ENCODE measurements around the gene CHD1. TPM values are rescaled to one million over a fixed set of nuclear protein-coding genes. Genes with fewer than 3 reads are reported as not detected.

CHD1 gene
- total RNA-seq, 1 donor from 2014 or later = 39.0 TPM

GRCh38 chr5:98909363-98909762, 19.4 kb downstream of the CHD1 start:
- no peak overlapping the region for H2AFZ ChIP-seq (ENCODE audit: low read depth, low read length)
- Mint-ChIP-seq H3K4me1 (ENCODE audit: low read depth, unreplicated experiment) (peaks cover 11% of the 10 kb centered on the region), H3K27me3 (ENCODE audit: low read depth, unreplicated experiment) (no peaks in the 10 kb centered on the region), H3K4me3 (ENCODE audit: unreplicated experiment) (no peak overlapping the region), H3K9me3 (ENCODE audit: unreplicated experiment) (no peaks in the 10 kb centered on the region), H3K27ac (ENCODE audit: unreplicated experiment) (no peak overlapping the region), H3K36me3 (ENCODE audit: low read depth, unreplicated experiment) (peaks cover 2% of the 10 kb centered on the region)
- TF ChIP-seq CTCF (IDR thresholded peaks at IDR 0.05; ENCODE audit: insufficient read depth, low read depth, low read length) = no peak
- no peak for TF ChIP-seq EZH2 (IDR thresholded peaks at IDR 0.05; ENCODE audit: insufficient read depth, low read length)
- peaks cover 1% of the 10 kb centered on the region for H3K36me3 ChIP-seq (ENCODE audit: insufficient read depth, low read length)
- DNase-seq (ENCODE audit: low read depth) (no peak), FAIRE-seq (no peak)
- peaks cover 93% of the 10 kb centered on the region for H3K79me2 ChIP-seq (ENCODE audit: insufficient read depth, low read length)
- H3K4me1 ChIP-seq (ENCODE audit: insufficient read depth, low read length) = peaks cover 8% of the 10 kb centered on the region
- no peaks in the 10 kb centered on the region for H3K9me3 ChIP-seq (ENCODE audit: insufficient read depth, low read depth, low read length)
- no peaks in the 10 kb centered on the region for H3K27me3 ChIP-seq (ENCODE audit: insufficient read depth, low read length)
- H3K27ac ChIP-seq (ENCODE audit: low read depth, low read length) = no peak overlapping the region
- H3K9ac ChIP-seq (ENCODE audit: low read length) = no peak overlapping the region
- H3K4me2 ChIP-seq (ENCODE audit: low read length) = no peak overlapping the region
- peaks cover 22% of the 10 kb centered on the region for H4K20me1 ChIP-seq (ENCODE audit: insufficient read depth, low read length)
- no peak overlapping the region for H3K4me3 ChIP-seq (ENCODE audit: insufficient read depth, low read depth, low read length)

- Mint-ChIP-seq H3K27ac (ENCODE audit: unreplicated experiment) (no peak overlapping the region), H3K4me1 (ENCODE audit: low read depth, unreplicated experiment) (peaks cover 14% of the 10 kb centered on the region), H3K4me3 (ENCODE audit: unreplicated experiment) (no peak overlapping the region), H3K36me3 (ENCODE audit: low read depth, unreplicated experiment) (peaks cover 2% of the 10 kb centered on the region), H3K9me3 (ENCODE audit: unreplicated experiment) (no peaks in the 10 kb centered on the region), H3K27me3 (ENCODE audit: low read depth, unreplicated experiment) (no peaks in the 10 kb centered on the region)
- Histone ChIP-seq H3K4me1 (ENCODE audit: insufficient read depth, low read length) (peaks cover 14% of the 10 kb centered on the region), H3K9me3 (ENCODE audit: insufficient read depth, low read depth, low read length) (no peaks in the 10 kb centered on the region), H4K20me1 (ENCODE audit: insufficient read depth, low read length) (peaks cover 14% of the 10 kb centered on the region), H3K4me2 (ENCODE audit: low read length) (no peak overlapping the region), H2AFZ (ENCODE audit: low read depth, low read length) (no peak overlapping the region), H3K79me2 (ENCODE audit: insufficient read depth, low read length) (peaks cover 93% of the 10 kb centered on the region), H3K27me3 (ENCODE audit: insufficient read depth, low read length) (no peaks in the 10 kb centered on the region), H3K4me3 (ENCODE audit: insufficient read depth, low read depth, low read length) (no peak overlapping the region), H3K27ac (ENCODE audit: low read depth, low read length) (no peak overlapping the region), H3K9ac (ENCODE audit: low read length) (no peak overlapping the region), H3K36me3 (ENCODE audit: insufficient read depth, low read length) (peaks cover 10% of the 10 kb centered on the region)
- no peak for FAIRE-seq
- TF ChIP-seq CTCF (IDR thresholded peaks at IDR 0.05; ENCODE audit: insufficient read depth, low read depth, low read length) = no peak
- no peak for TF ChIP-seq EZH2 (IDR thresholded peaks at IDR 0.05; ENCODE audit: insufficient read depth, low read length)
- no peak for DNase-seq (ENCODE audit: low read depth)
These were observed 20.9 kb downstream of the CHD1 start for GRCh38 chr5:98907951-98908350.

- Mint-ChIP-seq H3K27me3 (ENCODE audit: low read depth, unreplicated experiment) (no peaks in the 10 kb centered on the region), H3K36me3 (ENCODE audit: low read depth, unreplicated experiment) (peaks cover 2% of the 10 kb centered on the region), H3K4me1 (ENCODE audit: low read depth, unreplicated experiment) (peaks cover 19% of the 10 kb centered on the region), H3K4me3 (ENCODE audit: unreplicated experiment) (no peak overlapping the region), H3K9me3 (ENCODE audit: unreplicated experiment) (no peaks in the 10 kb centered on the region), H3K27ac (ENCODE audit: unreplicated experiment) (no peak overlapping the region)
- H3K9ac ChIP-seq (ENCODE audit: low read length) = no peak overlapping the region
- H3K27me3 ChIP-seq (ENCODE audit: insufficient read depth, low read length) = no peaks in the 10 kb centered on the region
- no peak for FAIRE-seq
- H3K4me2 ChIP-seq (ENCODE audit: low read length) = no peak overlapping the region
- H3K4me1 ChIP-seq (ENCODE audit: insufficient read depth, low read length) = peaks cover 18% of the 10 kb centered on the region
- peak; percentile 36 for DNase-seq (ENCODE audit: low read depth)
- peaks cover 13% of the 10 kb centered on the region for H4K20me1 ChIP-seq (ENCODE audit: insufficient read depth, low read length)
- no peak overlapping the region for H3K4me3 ChIP-seq (ENCODE audit: insufficient read depth, low read depth, low read length)
- peaks cover 14% of the 10 kb centered on the region for H3K36me3 ChIP-seq (ENCODE audit: insufficient read depth, low read length)
- H3K79me2 ChIP-seq (ENCODE audit: insufficient read depth, low read length) = peaks cover 92% of the 10 kb centered on the region
- H3K9me3 ChIP-seq (ENCODE audit: insufficient read depth, low read depth, low read length) = no peaks in the 10 kb centered on the region
- no peak overlapping the region for H2AFZ ChIP-seq (ENCODE audit: low read depth, low read length)
- no peak overlapping the region for H3K27ac ChIP-seq (ENCODE audit: low read depth, low read length)
- TF ChIP-seq EZH2 (IDR thresholded peaks at IDR 0.05; ENCODE audit: insufficient read depth, low read length) (no peak), CTCF (IDR thresholded peaks at IDR 0.05; ENCODE audit: insufficient read depth, low read depth, low read length) (no peak)
These were observed 22.0 kb downstream of the CHD1 start for GRCh38 chr5:98906756-98907355.
